GM15510 (cell line): ENCODE results near the gene TIAM2.

ENCODE experiments used
- POLR2A ChIP-seq: IDR thresholded peaks from 3 replicates; pipeline ENCODE4 v1.6.1; 2011; ENCODE audit warnings: borderline replicate concordance; ENCODE audit not compliant: insufficient read length; ENCODE audit errors: extremely low read depth

TIAM2 gene

GRCh38 chr6:155188707-155189496 is 193.8 kb downstream of the TIAM2 start:
- TF ChIP-seq POLR2A: no peak

DNA sequence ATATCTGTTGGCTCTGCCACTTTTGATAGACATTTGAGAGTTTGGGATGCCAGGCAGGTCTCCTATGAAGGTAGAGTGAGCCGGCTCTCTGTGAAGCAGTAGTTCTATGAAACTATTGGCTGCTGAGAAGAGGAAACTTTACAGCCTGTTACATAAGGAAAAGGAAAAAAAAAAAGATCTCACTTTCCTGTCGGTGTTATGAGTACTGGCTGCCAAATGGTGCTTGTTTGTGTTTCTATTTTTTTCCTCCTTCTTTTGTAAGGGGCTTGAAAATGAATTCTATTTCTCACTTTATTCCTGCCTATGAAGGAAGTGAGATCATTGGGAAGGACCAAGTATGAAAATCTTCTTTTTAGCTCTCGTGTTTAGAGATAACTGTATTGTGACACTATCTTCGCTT is 195.6 kb downstream of the TIAM2 start:
- TF ChIP-seq POLR2A: no peak

DNA sequence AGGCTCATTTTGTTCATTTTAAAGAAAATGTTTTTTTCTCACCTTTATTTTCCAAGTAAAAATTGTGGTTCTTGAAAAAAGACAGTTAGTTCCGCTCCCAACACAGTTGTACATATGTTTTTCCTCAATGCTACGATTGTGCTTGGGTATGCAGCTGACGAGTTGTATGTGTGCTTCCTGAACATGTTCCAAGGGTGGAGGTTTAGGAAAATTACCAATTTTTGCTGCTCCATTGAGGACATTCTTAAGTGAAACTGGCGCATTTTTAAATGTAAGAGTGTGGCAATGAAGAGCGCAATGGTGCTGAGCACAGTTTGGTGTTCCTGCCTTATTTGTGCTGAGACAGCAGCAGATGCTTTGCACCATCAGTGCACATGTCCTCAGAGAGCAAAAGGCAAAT is 198.4 kb downstream of the TIAM2 start:
- no peak for TF ChIP-seq POLR2A

- no peak for TF ChIP-seq POLR2A
Observed at GRCh38 chr6:155194399-155194798, 199.3 kb downstream of the TIAM2 start.

DNA sequence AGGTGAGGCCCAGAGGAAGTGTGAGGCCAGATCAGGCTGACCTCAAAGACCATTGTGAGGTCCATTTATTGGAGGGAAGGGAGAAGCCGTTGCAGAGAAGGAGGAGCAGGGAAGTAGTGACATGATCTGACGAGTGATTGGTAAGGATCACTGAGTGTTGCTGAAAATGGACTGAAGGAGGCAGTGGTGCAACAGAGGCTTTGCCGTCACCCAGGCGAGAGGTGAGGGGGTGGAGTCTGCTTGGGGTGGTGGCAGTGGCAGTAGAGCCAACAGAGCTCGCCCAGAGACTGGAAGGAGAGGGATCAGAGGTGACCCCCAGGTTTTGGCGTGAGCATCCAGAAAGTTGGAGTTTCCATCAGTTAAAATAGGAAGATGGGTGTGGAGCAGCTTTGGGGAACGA is 200.8 kb downstream of the TIAM2 start:
- no peak for TF ChIP-seq POLR2A

DNA sequence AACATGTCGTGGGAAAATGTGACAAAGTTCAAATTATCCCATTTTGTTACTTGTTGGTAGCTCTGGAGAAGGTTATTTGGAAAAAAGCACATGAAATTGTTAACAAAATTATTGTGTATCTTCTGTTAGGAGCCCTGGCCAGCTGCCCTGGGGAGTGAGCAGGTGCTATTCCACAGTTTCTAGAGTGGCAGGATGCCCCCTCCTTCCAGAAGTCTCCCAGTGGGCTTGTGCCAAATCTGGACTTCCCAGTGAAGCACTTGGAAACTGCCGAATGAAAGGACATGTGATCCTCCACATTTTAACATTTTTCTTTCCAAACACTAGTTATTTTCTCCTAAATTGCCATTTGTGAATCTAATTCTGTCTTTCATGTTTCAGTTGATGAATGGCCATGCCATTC is 201.8 kb downstream of the TIAM2 start:
- TF ChIP-seq POLR2A: no peak

- no peak for TF ChIP-seq POLR2A
Observed at GRCh38 chr6:155197932-155198331, 202.8 kb downstream of the TIAM2 start.

DNA sequence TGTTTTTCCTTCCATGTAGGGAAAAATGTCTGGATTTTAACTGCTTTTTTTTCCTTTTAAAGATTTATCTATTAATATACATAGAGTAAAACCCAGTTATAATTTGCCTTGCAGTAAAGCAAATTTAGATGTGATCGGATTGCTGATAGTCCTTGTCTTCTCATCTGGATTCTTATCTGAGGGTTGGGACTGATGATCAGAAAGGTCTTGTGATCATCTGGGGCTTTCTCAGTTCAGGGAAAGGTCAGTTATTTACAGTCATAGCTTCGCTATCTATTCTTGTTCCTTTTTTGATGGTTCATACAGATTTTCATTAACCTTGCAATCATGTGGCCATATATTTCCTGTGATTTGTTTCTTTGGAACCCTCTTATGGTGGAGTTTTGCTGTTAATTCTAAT is 204.9 kb downstream of the TIAM2 start:
- TF ChIP-seq POLR2A: no peak

DNA sequence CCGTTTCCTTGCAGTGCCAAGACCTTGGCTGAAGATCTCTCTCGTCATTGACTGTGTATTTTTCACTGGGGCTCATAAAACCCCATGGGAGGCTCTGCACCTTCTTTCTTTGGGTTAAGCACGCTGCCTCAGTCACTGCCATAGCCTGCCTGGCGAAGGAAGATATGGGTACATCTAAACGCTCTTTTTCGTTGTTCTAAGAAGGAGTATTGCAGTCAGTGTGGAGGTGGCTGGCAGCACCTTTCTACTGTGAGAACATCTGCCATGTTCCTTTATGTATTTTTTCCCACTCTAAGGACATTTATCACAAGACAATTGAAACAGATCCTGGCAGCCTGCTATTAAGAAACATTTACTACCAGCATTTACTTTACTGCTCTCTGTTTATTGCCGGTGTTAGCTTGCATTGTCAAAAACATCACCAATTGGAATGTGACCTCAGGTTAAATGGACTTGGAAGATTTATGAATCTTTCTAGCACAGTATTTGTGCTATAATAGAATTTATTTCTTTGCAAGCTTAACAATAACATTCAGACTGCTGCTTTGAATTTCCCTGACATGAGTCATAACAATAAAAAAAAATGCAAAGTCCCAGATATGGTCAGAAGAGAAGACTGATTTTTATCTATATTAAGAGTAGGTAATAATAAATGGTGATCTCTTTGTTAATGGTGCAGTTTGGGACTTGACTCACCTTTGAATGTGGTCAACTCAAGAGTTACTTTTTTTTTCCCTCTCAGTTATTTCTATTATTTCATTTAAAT is 206.5 kb downstream of the TIAM2 start:
- no peak for TF ChIP-seq POLR2A

DNA sequence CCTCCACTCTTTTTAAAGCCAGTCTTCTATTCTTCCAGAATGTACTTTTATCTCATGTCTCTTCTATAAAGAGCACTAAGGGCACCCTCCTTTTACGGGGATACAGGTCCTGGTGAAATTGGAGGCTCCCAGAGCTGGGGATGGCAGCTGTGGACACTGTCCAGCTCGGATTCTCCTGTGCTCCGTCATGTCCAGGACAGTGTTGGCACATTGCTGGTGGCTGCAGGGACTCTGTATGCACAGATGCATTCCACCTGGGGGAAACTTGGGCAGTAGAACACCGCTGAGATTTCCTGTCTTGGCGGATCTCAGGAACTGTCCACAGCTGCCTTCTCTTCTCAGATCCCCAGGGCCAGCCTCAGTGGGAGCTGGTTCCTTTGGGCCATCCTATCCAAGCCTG is 212.1 kb downstream of the TIAM2 start:
- no peak for TF ChIP-seq POLR2A

DNA sequence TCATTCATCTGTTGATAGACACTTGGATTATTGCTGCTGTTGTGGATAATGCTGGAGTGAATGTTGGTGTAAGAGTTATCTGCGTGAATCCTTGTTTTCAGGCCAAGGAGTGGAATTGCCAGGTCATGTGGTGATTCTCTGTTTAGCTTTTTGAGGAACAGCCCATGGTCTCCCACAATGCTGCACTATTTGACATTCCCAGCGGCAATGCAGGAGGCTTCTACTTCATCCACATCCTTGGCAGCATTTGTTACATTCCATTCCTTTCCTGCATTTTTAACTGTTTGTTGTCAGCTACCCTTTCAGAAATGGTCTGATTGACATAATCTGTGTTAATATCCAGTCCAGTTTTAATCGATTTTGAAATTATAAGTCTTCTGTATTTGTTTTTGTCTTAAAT is 217.0 kb downstream of the TIAM2 start:
- no peak for TF ChIP-seq POLR2A

DNA sequence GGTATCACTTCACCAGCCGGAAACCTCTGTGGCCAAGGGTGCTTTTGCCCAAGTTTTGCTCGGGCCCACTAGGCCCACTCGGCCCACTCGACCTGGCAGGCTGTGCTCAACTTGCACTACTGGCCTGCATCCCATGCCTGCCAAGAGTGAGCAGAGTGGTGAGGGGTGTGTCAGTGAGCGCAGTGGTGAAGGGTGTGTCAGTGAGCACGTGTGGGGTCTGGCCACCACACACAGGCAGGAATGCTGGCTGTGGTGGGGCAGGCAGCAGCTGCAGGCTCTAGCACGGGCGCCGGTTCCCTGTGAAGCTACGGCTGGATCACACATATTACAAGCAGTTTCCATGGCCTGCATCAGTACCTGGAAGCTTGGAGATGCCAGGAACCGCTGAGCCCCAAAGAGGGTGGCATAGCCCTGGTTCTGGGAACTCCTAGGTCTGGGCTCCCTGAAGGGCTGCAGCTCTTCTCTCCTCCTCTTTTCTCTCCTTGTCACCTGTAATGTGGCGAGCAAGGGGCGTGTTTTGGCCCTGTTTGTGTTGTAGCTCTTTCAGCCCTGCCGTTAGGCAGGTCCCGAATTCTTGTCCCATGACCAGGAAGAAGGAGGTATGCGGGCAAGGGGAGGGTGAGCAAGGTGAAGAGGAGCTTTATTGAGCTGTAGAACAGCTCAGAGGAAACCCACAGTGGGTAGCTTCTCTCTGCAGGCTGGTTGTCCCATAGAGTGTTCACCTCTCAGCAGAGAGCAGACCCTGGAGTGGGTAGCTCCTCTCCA is 217.7 kb downstream of the TIAM2 start:
- TF ChIP-seq POLR2A: no peak

DNA sequence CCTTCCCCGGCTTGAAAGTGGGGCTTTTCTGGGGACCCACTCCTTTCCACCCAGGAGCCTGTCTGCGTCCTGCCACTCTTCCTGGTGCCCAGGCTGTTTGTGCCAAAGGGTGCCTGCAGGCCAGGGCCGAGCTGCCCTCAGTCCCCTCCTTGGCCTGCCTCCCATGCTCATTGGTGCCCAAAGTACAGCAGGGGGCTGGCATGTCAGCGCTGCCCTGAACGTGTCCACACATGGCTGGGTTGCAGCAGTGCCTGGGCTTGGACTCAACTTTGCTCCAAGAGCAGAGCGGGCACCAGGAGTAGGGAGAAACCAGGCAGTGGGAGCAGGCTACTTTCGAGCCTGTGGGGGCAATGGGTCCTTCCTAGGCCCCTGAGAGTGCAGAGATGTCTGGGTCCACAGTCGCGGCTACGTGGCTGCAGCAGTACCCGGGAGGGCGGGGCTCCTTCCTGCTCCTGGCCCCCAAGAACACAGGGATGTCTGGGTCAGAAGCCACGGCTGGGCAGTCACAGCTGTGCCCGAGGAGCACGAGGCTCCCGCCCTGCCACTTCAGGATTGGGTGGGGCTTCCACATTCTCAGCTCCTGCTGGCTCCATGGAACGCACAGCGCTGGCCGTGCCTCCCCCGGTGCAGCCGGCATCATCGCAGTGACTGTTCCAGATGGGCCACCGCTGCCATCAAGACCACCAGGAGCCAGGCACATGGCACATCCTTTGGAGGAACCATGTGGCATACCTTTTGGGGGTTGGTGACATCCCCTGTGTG is 218.7 kb downstream of the TIAM2 start:
- no peak for TF ChIP-seq POLR2A

GRCh38 chr6:155215906-155216305 is 220.8 kb downstream of the TIAM2 start:
- TF ChIP-seq POLR2A: no peak

DNA sequence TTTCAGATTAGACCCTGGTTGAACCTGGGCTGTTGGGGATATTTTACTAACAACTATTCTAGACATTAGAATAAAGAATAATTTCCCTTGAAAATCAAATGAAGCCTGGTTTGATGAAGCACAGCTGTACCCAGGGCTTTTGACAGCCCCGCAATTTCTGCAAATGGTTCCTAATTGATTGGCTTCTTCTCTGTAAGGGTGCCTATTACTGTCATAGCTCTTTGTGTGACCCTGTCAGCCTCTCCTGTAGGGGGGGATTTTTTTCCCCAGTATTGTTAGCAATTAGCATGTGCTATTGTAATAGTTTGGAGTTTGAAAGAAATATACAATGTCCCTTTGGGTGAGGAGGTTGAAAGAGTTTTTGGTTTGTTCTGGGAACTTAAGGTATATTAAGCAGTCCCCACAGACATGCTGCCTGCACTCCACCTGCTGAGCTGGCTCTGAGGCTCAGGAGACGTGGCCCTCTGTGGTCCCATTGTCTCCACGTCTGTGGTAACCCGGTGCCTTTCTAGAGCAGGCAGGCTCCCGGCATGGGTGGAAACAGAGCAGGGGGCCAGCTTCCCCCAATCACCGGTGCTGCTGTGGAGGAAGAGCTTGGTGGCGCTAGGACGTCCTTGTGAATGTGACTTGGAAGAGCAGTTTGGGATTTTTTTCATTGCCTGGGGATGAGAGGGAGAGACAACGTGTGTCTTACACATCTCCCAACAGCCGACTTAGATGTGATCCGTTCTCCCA is 221.4 kb downstream of the TIAM2 start:
- no peak for TF ChIP-seq POLR2A

DNA sequence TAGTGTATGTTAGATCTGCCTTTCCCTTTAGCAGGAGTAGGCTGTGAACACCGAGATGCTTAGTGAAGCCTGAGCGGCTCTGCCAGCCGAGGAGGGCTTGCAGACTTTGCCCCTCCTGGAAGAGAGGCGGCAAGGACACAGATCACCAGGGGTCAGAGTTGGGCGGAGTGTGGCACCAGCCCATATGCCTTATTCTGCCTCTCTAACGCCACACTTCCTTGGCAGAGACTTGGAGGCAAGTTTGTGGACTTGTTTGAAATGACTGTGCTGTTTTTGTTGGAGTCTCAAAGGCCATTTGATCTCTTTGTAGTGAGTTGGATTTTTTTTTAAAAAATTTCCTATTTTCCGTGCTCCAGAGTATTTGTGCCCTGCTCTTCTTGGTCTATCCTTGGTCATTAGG is 224.2 kb downstream of the TIAM2 start:
- no peak for TF ChIP-seq POLR2A
